ENCODE results near the gene LPP.
A peak's percentile ranks its signal among the peaks of the same experiment; 100 is the strongest.

The LPP gene

DNA sequence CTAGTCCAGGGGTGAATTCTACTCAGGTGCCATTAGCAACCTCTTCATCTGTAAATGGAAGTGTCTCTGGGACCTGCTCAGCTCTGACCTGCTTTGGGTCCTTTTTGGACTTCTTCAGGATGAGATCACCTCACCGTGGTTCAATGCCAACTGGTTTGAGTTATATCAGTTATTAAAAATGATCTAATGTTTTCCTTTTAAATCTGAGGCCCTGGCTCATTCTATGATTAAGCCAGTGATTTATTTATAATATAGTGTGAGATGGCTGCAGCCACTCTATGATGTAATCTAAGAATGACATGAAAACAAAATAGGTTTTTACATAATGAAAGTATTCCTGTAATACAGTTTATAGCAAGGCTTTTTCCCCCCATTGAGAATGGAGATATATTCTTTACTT lies 79.4 kb downstream of the LPP start:
- DNase-seq (ENCODE audit: insufficient read length, low spot score) (no peak), FAIRE-seq (no peak)
- TF ChIP-seq POLR2A (IDR thresholded peaks at IDR 0.05; ENCODE audit: low read depth, low read length), result no peak
- no peak for TF ChIP-seq PAX5 (IDR thresholded peaks at IDR 0.05; ENCODE audit: insufficient read depth, low read length, severe bottlenecking)
- TF ChIP-seq POLR2AphosphoS5 (IDR thresholded peaks at IDR 0.05; ENCODE audit: low read depth, low read length), result no peak
- no peak for TF ChIP-seq TAF1 (IDR thresholded peaks at IDR 0.05; ENCODE audit: low read depth, low read length)
- no peak for TF ChIP-seq SPI1 (IDR thresholded peaks at IDR 0.05; ENCODE audit: low read depth, low read length)
- TF ChIP-seq POU2F2 (IDR thresholded peaks at IDR 0.05; ENCODE audit: low read depth, low read length), result no peak

- FAIRE-seq, result no peak
- TF ChIP-seq TAF1 (IDR thresholded peaks at IDR 0.05; ENCODE audit: low read depth, low read length) (no peak), PAX5 (IDR thresholded peaks at IDR 0.05; ENCODE audit: insufficient read depth, low read length, severe bottlenecking) (no peak), POU2F2 (IDR thresholded peaks at IDR 0.05; ENCODE audit: low read depth, low read length) (no peak), POLR2A (IDR thresholded peaks at IDR 0.05; ENCODE audit: low read depth, low read length) (no peak), POLR2AphosphoS5 (IDR thresholded peaks at IDR 0.05; ENCODE audit: low read depth, low read length) (no peak), SPI1 (IDR thresholded peaks at IDR 0.05; ENCODE audit: low read depth, low read length) (no peak)
- no peak for DNase-seq (ENCODE audit: insufficient read length, low spot score)
Measured at GRCh38 chr3:188234132-188234531, 80.2 kb downstream of the LPP start.

GRCh38 chr3:188236271-188236670 lies 82.3 kb downstream of the LPP start:
- no peak for TF ChIP-seq SPI1 (IDR thresholded peaks at IDR 0.05; ENCODE audit: low read depth, low read length)
- TF ChIP-seq PAX5 (IDR thresholded peaks at IDR 0.05; ENCODE audit: insufficient read depth, low read length, severe bottlenecking), result no peak
- FAIRE-seq, result no peak
- DNase-seq (ENCODE audit: insufficient read length, low spot score), result no peak

GRCh38 chr3:188239035-188239434 lies 85.1 kb downstream of the LPP start:
- TF ChIP-seq POU2F2 (IDR thresholded peaks at IDR 0.05; ENCODE audit: low read depth, low read length) (no peak), SPI1 (IDR thresholded peaks at IDR 0.05; ENCODE audit: low read depth, low read length) (no peak), POLR2A (IDR thresholded peaks at IDR 0.05; ENCODE audit: low read depth, low read length) (no peak), PAX5 (IDR thresholded peaks at IDR 0.05; ENCODE audit: insufficient read depth, low read length, severe bottlenecking) (no peak), TAF1 (IDR thresholded peaks at IDR 0.05; ENCODE audit: low read depth, low read length) (no peak), POLR2AphosphoS5 (IDR thresholded peaks at IDR 0.05; ENCODE audit: low read depth, low read length) (no peak)
- DNase-seq (ENCODE audit: insufficient read length, low spot score) (no peak), FAIRE-seq (no peak)

- TF ChIP-seq POLR2A (IDR thresholded peaks at IDR 0.05; ENCODE audit: low read depth, low read length), result no peak
- TF ChIP-seq POLR2AphosphoS5 (IDR thresholded peaks at IDR 0.05; ENCODE audit: low read depth, low read length), result no peak
- no peak for TF ChIP-seq TAF1 (IDR thresholded peaks at IDR 0.05; ENCODE audit: low read depth, low read length)
- no peak for DNase-seq (ENCODE audit: insufficient read length, low spot score)
- no peak for FAIRE-seq
Measured at GRCh38 chr3:188239577-188239976, 85.6 kb downstream of the LPP start.

- TF ChIP-seq PAX5 (IDR thresholded peaks at IDR 0.05; ENCODE audit: insufficient read depth, low read length, severe bottlenecking), result no peak
- DNase-seq (ENCODE audit: insufficient read length, low spot score) (no peak), FAIRE-seq (no peak)
Measured at GRCh38 chr3:188240189-188240981, 86.4 kb downstream of the LPP start.

GRCh38 chr3:188241072-188241471 lies 87.1 kb downstream of the LPP start:
- no peak for FAIRE-seq
- no peak for TF ChIP-seq POU2F2 (IDR thresholded peaks at IDR 0.05; ENCODE audit: low read depth, low read length)
- no peak for DNase-seq (ENCODE audit: insufficient read length, low spot score)

- FAIRE-seq (no peak), DNase-seq (ENCODE audit: insufficient read length, low spot score) (no peak)
- no peak for TF ChIP-seq TAF1 (IDR thresholded peaks at IDR 0.05; ENCODE audit: low read depth, low read length)
- no peak for TF ChIP-seq POLR2A (IDR thresholded peaks at IDR 0.05; ENCODE audit: low read depth, low read length)
- TF ChIP-seq POLR2AphosphoS5 (IDR thresholded peaks at IDR 0.05; ENCODE audit: low read depth, low read length), result no peak
- no peak for TF ChIP-seq SPI1 (IDR thresholded peaks at IDR 0.05; ENCODE audit: low read depth, low read length)
- TF ChIP-seq POU2F2 (IDR thresholded peaks at IDR 0.05; ENCODE audit: low read depth, low read length), result no peak
- TF ChIP-seq PAX5 (IDR thresholded peaks at IDR 0.05; ENCODE audit: insufficient read depth, low read length, severe bottlenecking), result no peak
Measured at GRCh38 chr3:188241883-188242282, 87.9 kb downstream of the LPP start.

- DNase-seq (ENCODE audit: insufficient read length, low spot score) (no peak), FAIRE-seq (no peak)
- TF ChIP-seq SPI1 (IDR thresholded peaks at IDR 0.05; ENCODE audit: low read depth, low read length) (peak; percentile 52; the same call in 1 of the 2 replicates), POU2F2 (IDR thresholded peaks at IDR 0.05; ENCODE audit: low read depth, low read length) (no peak)
Measured at GRCh38 chr3:188242436-188243123, 88.6 kb downstream of the LPP start.

- no peak for TF ChIP-seq POLR2AphosphoS5 (IDR thresholded peaks at IDR 0.05; ENCODE audit: low read depth, low read length)
- no peak for TF ChIP-seq SPI1 (IDR thresholded peaks at IDR 0.05; ENCODE audit: low read depth, low read length)
- TF ChIP-seq PAX5 (IDR thresholded peaks at IDR 0.05; ENCODE audit: insufficient read depth, low read length, severe bottlenecking), result no peak
- no peak for TF ChIP-seq TAF1 (IDR thresholded peaks at IDR 0.05; ENCODE audit: low read depth, low read length)
- TF ChIP-seq POLR2A (IDR thresholded peaks at IDR 0.05; ENCODE audit: low read depth, low read length), result no peak
- TF ChIP-seq POU2F2 (IDR thresholded peaks at IDR 0.05; ENCODE audit: low read depth, low read length), result no peak
- FAIRE-seq, result no peak
- no peak for DNase-seq (ENCODE audit: insufficient read length, low spot score)
Measured at GRCh38 chr3:188243124-188243795, 89.3 kb downstream of the LPP start.

Data from GM12891 (cell line).